ENCODE results near the gene ADH1C. TPM values are rescaled to one million over a fixed set of nuclear protein-coding genes. Genes with fewer than 3 reads are reported as not detected.
"Not testable (repeated sequence)": the region's sequence is repeated elsewhere in the genome, so short reads cannot be mapped to it uniquely, and the experiment has no call there.

ADH1C gene
- total RNA-seq, 1 experiment from 2014 or later = not detected

- no peaks in the 10 kb centered on the region for H4K20me1 ChIP-seq (ENCODE audit: insufficient read depth, low read depth, low read length)
- no peaks in the 10 kb centered on the region for H3K79me2 ChIP-seq (ENCODE audit: low read length)
- H3K27me3 ChIP-seq (ENCODE audit: low read length) = no peaks in the 10 kb centered on the region
- H3K4me1 ChIP-seq (ENCODE audit: low read length) = no peaks in the 10 kb centered on the region
- H3K9ac ChIP-seq (ENCODE audit: low read length) = no peak overlapping the region
- H3K36me3 ChIP-seq (ENCODE audit: insufficient read depth, low read length) = no peaks in the 10 kb centered on the region
- H3K4me3 ChIP-seq (ENCODE audit: low read length) = no peak overlapping the region
- DNase-seq = no peak
- no peaks in the 10 kb centered on the region for H3K9me3 ChIP-seq (ENCODE audit: low read length)
- no peak overlapping the region for H3K27ac ChIP-seq (ENCODE audit: low read length)
- H2AFZ ChIP-seq (ENCODE audit: low read length) = no peak overlapping the region
- no peaks in the 10 kb centered on the region for H3K9me2 ChIP-seq (replicated peaks; ENCODE audit: insufficient read depth, low read length)
- H3K4me2 ChIP-seq (ENCODE audit: low read depth, low read length, poor library complexity, severe bottlenecking) = no peak overlapping the region
Observed at GRCh38 chr4:99366491-99366890, 13.9 kb upstream of the ADH1C start.

- Histone ChIP-seq H3K4me3 (ENCODE audit: low read length) (no peak overlapping the region), H3K36me3 (ENCODE audit: insufficient read depth, low read length) (no peaks in the 10 kb centered on the region), H3K27me3 (ENCODE audit: low read length) (no peaks in the 10 kb centered on the region), H3K4me1 (ENCODE audit: low read length) (no peaks in the 10 kb centered on the region), H3K9me2 (replicated peaks; ENCODE audit: insufficient read depth, low read length) (no peaks in the 10 kb centered on the region), H4K20me1 (ENCODE audit: insufficient read depth, low read depth, low read length) (no peaks in the 10 kb centered on the region), H3K4me2 (ENCODE audit: low read depth, low read length, poor library complexity, severe bottlenecking) (no peak overlapping the region), H3K9me3 (ENCODE audit: low read length) (no peaks in the 10 kb centered on the region), H3K79me2 (ENCODE audit: low read length) (no peaks in the 10 kb centered on the region), H2AFZ (ENCODE audit: low read length) (no peak overlapping the region), H3K9ac (ENCODE audit: low read length) (no peak overlapping the region), H3K27ac (ENCODE audit: low read length) (no peak overlapping the region)
- DNase-seq = no peak
Observed at GRCh38 chr4:99362768-99363167, 10.2 kb upstream of the ADH1C start.

GRCh38 chr4:99361899-99362275 lies 9.3 kb upstream of the ADH1C start:
- Histone ChIP-seq H3K9ac (ENCODE audit: low read length) (no peak overlapping the region), H3K4me2 (ENCODE audit: low read depth, low read length, poor library complexity, severe bottlenecking) (no peak overlapping the region), H3K36me3 (ENCODE audit: insufficient read depth, low read length) (no peaks in the 10 kb centered on the region), H3K9me2 (replicated peaks; ENCODE audit: insufficient read depth, low read length) (no peaks in the 10 kb centered on the region), H4K20me1 (ENCODE audit: insufficient read depth, low read depth, low read length) (no peaks in the 10 kb centered on the region), H2AFZ (ENCODE audit: low read length) (no peak overlapping the region), H3K79me2 (ENCODE audit: low read length) (no peaks in the 10 kb centered on the region), H3K27ac (ENCODE audit: low read length) (no peak overlapping the region), H3K4me1 (ENCODE audit: low read length) (no peaks in the 10 kb centered on the region), H3K27me3 (ENCODE audit: low read length) (no peaks in the 10 kb centered on the region), H3K9me3 (ENCODE audit: low read length) (no peaks in the 10 kb centered on the region), H3K4me3 (ENCODE audit: low read length) (no peak overlapping the region)
- DNase-seq = no peak

GRCh38 chr4:99361268-99361898 lies 8.8 kb upstream of the ADH1C start:
- Histone ChIP-seq H3K27me3 (ENCODE audit: low read length) (no peaks in the 10 kb centered on the region), H3K27ac (ENCODE audit: low read length) (no peak overlapping the region), H3K4me1 (ENCODE audit: low read length) (no peaks in the 10 kb centered on the region), H3K79me2 (ENCODE audit: low read length) (no peaks in the 10 kb centered on the region), H3K4me2 (ENCODE audit: low read depth, low read length, poor library complexity, severe bottlenecking) (no peak overlapping the region), H2AFZ (ENCODE audit: low read length) (no peak overlapping the region), H3K9me2 (replicated peaks; ENCODE audit: insufficient read depth, low read length) (no peaks in the 10 kb centered on the region), H3K4me3 (ENCODE audit: low read length) (no peak overlapping the region), H4K20me1 (ENCODE audit: insufficient read depth, low read depth, low read length) (no peaks in the 10 kb centered on the region), H3K36me3 (ENCODE audit: insufficient read depth, low read length) (no peaks in the 10 kb centered on the region), H3K9me3 (ENCODE audit: low read length) (no peaks in the 10 kb centered on the region), H3K9ac (ENCODE audit: low read length) (no peak overlapping the region)
- DNase-seq = no peak

- Histone ChIP-seq H4K20me1 (ENCODE audit: insufficient read depth, low read depth, low read length) (no peaks in the 10 kb centered on the region), H3K4me2 (ENCODE audit: low read depth, low read length, poor library complexity, severe bottlenecking) (no peak overlapping the region), H3K4me3 (ENCODE audit: low read length) (no peak overlapping the region), H2AFZ (ENCODE audit: low read length) (no peak overlapping the region), H3K36me3 (ENCODE audit: insufficient read depth, low read length) (no peaks in the 10 kb centered on the region), H3K9ac (ENCODE audit: low read length) (no peak overlapping the region), H3K79me2 (ENCODE audit: low read length) (no peaks in the 10 kb centered on the region), H3K27ac (ENCODE audit: low read length) (no peak overlapping the region), H3K9me3 (ENCODE audit: low read length) (no peaks in the 10 kb centered on the region), H3K9me2 (replicated peaks; ENCODE audit: insufficient read depth, low read length) (no peaks in the 10 kb centered on the region), H3K27me3 (ENCODE audit: low read length) (no peaks in the 10 kb centered on the region), H3K4me1 (ENCODE audit: low read length) (no peaks in the 10 kb centered on the region)
- DNase-seq = no peak
Observed at GRCh38 chr4:99359480-99360204, 7.1 kb upstream of the ADH1C start.

- no peak overlapping the region for H3K9ac ChIP-seq (ENCODE audit: low read length)
- no peak overlapping the region for H3K4me3 ChIP-seq (ENCODE audit: low read length)
- DNase-seq = no peak
- no peaks in the 10 kb centered on the region for H3K9me2 ChIP-seq (replicated peaks; ENCODE audit: insufficient read depth, low read length)
- no peak overlapping the region for H3K27ac ChIP-seq (ENCODE audit: low read length)
- H3K79me2 ChIP-seq (ENCODE audit: low read length) = no peaks in the 10 kb centered on the region
- H3K27me3 ChIP-seq (ENCODE audit: low read length) = no peaks in the 10 kb centered on the region
- H3K4me1 ChIP-seq (ENCODE audit: low read length) = no peaks in the 10 kb centered on the region
- no peaks in the 10 kb centered on the region for H3K36me3 ChIP-seq (ENCODE audit: insufficient read depth, low read length)
- H2AFZ ChIP-seq (ENCODE audit: low read length) = no peak overlapping the region
- H4K20me1 ChIP-seq (ENCODE audit: insufficient read depth, low read depth, low read length) = no peaks in the 10 kb centered on the region
- H3K4me2 ChIP-seq (ENCODE audit: low read depth, low read length, poor library complexity, severe bottlenecking) = no peak overlapping the region
- H3K9me3 ChIP-seq (ENCODE audit: low read length) = no peaks in the 10 kb centered on the region
Observed at GRCh38 chr4:99357948-99358347, 5.4 kb upstream of the ADH1C start.

GRCh38 chr4:99356992-99357391 lies 4.4 kb upstream of the ADH1C start:
- no peaks in the 10 kb centered on the region for H3K9me2 ChIP-seq (replicated peaks; ENCODE audit: insufficient read depth, low read length)
- H3K79me2 ChIP-seq (ENCODE audit: low read length) = no peaks in the 10 kb centered on the region
- H2AFZ ChIP-seq (ENCODE audit: low read length) = no peak overlapping the region
- no peaks in the 10 kb centered on the region for H3K9me3 ChIP-seq (ENCODE audit: low read length)
- no peaks in the 10 kb centered on the region for H3K36me3 ChIP-seq (ENCODE audit: insufficient read depth, low read length)
- no peak overlapping the region for H3K4me3 ChIP-seq (ENCODE audit: low read length)
- no peaks in the 10 kb centered on the region for H4K20me1 ChIP-seq (ENCODE audit: insufficient read depth, low read depth, low read length)
- no peak overlapping the region for H3K27ac ChIP-seq (ENCODE audit: low read length)
- no peak overlapping the region for H3K9ac ChIP-seq (ENCODE audit: low read length)
- no peaks in the 10 kb centered on the region for H3K27me3 ChIP-seq (ENCODE audit: low read length)
- no peaks in the 10 kb centered on the region for H3K4me1 ChIP-seq (ENCODE audit: low read length)
- H3K4me2 ChIP-seq (ENCODE audit: low read depth, low read length, poor library complexity, severe bottlenecking) = no peak overlapping the region
- DNase-seq = no peak

- not testable (repeated sequence) for H2AFZ ChIP-seq (ENCODE audit: low read length); H3K4me1 ChIP-seq (ENCODE audit: low read length); H3K36me3 ChIP-seq (ENCODE audit: insufficient read depth, low read length); H3K27me3 ChIP-seq (ENCODE audit: low read length); H3K4me3 ChIP-seq (ENCODE audit: low read length); H3K79me2 ChIP-seq (ENCODE audit: low read length); H3K27ac ChIP-seq (ENCODE audit: low read length); DNase-seq; H3K9me2 ChIP-seq (replicated peaks; ENCODE audit: insufficient read depth, low read length); H3K9ac ChIP-seq (ENCODE audit: low read length); H3K9me3 ChIP-seq (ENCODE audit: low read length); H4K20me1 ChIP-seq (ENCODE audit: insufficient read depth, low read depth, low read length); H3K4me2 ChIP-seq (ENCODE audit: low read depth, low read length, poor library complexity, severe bottlenecking)
Observed at GRCh38 chr4:99356149-99356548, 3.6 kb upstream of the ADH1C start.
